Colon (tissue), 2 donors: ENCODE data around the gene RCE1.

Experiments
- FAIRE-seq: peaks from 2 replicates; lab custom pipeline; 2012; peaks lifted over from hg19 to GRCh38; lab: Jason Lieb, UNC
- donor health status: control.
- donor health status: control.

RCE1 gene

DNA sequence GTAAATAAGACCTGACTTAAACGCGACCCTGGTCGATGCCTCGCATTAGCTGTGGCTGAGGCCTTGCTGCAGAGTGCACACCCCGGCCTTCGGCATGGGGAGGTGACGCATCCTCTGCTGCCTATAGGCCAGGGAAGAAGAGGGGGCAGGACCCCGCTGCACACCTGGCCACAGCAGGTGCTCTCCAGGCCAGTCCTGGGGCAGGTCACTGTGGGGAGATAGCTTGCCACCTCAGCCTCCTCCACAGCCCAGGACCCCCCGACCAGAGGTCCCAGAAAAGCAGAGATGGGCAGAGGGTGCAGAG, 26.3 kb downstream of the RCE1 start:
- FAIRE-seq, result no peak

DNA sequence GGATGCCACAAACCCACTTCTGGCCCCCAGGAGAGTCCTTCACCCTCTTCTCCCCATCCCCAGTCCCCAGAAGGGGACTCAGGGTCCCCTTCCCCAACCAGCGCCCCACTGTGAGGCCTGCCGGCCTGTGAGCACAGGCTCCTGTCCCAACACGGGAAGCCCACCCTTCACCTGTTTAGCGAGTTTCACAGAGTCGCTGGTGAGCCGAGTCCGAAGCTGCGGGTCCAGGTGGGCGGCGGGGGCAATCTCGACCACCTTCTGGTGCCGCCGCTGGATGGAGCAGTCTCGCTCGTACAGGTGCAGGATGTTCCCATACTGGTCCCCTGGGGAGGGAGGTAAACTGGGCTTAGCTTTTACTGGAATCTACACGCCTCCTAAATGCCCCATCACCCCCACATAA, 26.9 kb downstream of the RCE1 start:
- no peak for FAIRE-seq

DNA sequence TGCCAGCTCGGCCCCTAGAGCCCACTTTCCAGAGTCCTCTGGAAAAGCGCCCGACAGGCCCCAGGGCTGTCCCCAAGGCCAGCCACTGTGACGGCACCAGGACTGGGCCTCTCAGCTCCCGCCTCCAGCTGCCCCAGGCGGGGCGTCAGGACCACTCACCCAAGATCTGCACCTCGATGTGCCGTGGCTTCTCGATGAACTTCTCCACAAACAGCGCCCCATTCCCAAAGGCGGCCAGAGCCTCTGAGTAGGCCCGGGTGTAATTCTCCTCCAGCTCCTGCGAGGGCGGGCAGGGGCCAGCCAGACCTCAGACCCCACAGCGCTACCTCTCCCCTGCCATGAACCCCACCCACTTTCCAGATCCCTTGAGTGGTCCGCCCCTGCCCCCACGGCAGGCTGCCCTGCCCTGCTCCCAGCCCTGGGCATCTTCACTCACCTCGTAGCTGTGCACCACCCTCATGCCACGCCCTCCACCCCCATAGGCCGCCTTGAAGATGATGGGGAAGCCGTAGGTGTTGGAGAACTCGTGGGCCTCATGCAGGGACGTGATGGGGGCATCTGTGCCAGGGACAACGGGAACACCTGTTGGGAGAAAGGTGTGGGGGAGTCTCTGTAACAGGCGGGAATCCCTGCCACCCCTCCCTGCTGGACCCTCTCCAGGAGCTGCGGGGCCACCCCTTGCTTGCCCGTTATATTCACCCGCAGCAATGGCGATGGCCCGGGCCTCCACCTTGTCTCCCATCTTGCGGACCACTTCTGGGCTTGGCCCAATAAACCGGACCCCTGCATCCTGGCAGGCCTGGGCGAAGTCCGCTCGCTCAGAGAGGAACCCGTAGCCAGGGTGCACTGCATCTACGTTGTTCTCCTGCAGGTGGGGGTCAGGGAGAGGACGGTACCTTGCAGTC, 27.6 kb downstream of the RCE1 start:
- no peak for FAIRE-seq

DNA sequence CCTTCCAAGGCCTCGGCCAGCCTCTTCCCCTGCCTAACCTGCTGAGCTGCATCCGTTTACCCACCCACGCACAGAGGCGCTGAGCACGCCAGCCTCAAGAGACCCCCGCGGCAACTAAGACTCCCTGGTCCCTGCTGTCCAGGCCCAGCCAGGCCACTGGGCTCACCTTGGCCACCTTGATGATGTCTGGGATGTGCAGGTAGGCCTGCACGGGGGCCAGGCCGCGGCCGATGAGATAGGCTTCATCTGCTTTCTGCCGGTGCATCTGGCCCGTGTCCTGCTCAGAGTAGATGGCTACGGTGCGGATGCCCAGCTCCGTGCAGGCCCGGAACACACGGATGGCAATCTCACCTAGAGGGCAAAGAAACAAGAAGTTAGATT, 28.3 kb downstream of the RCE1 start:
- FAIRE-seq, result no peak

DNA sequence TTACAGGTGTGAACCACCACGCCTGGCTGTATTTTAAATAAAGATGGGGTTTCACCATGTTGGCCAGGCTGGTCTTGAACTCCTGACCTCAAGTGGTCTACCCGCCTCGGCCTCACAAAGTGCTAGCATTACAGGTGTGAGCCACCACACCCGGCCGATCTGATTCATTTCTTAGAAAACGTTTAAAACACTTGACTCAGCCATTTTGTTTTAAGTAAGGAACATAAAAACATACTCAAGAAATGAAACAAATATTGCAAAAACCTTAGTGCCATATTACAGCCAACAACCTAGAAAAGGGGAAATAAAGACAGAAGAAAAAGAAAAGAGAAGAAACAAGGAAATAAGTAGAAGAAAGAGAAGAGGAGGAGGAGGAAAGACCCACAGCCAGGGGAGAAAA, 31.0 kb downstream of the RCE1 start:
- no peak for FAIRE-seq

DNA sequence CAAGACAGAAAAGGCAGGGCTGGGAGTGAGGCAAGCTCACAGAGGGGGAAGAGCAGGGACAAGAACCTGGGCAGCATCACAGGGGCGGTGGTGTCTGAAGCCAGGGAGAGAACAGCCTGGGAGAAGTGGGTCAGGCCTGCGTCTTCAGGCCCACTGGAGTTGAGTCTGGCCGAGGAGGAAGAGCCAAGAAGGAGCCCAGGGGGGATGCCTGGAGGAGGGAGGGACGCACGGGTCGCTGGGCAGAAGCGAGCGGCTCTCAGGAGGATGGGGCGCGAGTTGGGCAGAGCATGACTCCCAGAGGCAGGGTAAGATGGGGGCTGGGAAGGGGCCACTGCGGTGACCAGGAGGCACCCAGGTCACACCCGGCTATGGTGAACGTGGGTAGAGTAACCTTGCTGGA, 32.1 kb downstream of the RCE1 start:
- FAIRE-seq, result no peak

DNA sequence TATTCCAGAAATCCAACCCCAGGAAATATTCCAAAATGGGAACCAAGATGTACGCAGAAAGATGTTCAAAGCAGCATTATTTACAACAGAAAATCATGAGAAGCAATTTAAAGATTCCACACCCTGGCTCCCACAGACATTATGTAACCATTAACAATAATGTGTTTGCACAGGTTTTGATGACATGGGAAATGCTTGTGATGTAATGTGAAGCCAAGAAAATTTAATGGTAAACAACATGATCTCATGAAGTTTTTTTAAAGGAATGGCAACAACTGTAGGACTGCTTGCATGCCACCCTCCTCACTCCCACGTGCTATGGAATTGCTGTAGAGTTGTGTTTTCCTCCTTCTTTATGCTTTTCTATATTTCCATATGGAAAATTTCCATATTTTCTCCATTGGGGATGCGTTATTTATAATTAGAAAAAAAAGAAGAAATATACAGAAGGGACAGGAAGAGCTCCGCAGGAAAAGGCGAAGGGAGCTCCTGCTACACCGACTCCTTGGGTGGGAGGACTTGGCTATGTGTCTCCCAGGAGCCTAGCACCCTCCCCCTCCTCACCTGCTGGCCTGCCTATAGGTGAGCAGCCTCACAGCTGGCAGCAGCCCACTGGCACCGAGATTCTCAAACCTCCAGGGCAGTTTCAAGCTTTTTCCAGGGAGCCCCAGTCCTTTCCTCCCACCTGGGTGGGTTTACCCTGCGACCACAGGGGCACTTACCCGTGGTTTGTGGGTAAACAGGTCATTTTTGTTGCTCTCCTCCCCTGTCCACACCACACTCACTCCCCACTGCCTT, 34.5 kb downstream of the RCE1 start:
- FAIRE-seq, result no peak

DNA sequence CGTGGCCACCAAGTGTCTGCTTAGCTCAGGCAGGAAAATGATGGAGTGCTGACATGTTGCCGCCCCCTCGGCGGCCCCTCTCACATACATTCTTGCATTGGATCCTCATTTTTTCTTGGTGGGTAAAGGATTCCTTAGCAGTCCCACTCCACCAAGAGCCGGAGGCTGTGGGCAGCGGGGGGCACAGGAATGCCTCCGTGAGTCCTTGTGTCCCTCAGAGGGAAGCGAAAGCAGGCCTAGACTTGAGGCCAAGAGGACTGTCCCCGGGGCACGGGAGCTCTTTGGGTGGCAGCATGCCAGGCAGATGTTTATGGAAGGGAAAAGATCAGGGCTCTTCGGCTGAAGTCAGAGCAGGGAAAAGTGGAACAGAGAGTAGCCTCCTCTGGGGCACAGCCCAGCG, 35.2 kb downstream of the RCE1 start:
- no peak for FAIRE-seq

DNA sequence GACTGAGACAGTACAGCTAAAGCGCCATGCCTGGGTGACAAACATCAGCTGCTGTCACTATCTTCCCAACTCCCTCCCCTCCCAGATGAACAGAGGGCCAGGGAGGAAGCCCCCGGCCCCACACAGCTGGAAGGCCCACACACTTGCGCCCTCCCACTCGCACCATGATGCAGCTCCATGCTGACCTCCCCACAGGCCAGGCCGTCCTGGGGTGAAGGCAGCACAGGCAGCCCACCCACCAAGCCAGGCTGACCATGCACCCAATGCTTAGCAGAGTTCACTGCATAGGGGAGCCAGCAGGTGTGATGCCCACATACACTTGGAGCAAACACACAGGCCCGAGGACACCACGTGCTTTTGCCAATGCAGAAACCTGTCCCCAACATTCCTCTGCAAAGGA, 35.8 kb downstream of the RCE1 start:
- FAIRE-seq, result no peak

DNA sequence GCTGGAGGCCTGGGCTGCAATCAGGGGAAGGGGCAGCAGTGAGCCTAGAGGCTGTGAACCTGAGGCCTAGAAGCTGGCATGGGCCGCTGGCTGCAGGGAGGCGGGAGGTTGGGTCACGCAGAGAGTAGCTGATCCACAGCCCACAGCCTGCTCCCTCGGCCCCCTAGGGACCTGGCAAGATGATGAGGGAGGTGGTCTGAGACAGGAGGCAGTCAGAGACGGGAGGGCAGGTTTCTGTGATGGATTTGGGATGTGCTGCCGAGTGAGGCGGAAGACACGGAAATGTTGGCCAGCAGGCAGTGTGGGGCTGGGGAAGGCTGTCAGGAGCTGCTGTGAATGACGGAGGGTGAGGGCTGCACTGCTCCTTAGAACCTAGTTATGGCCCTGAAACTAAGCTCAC, 36.3 kb downstream of the RCE1 start:
- FAIRE-seq, result no peak

DNA sequence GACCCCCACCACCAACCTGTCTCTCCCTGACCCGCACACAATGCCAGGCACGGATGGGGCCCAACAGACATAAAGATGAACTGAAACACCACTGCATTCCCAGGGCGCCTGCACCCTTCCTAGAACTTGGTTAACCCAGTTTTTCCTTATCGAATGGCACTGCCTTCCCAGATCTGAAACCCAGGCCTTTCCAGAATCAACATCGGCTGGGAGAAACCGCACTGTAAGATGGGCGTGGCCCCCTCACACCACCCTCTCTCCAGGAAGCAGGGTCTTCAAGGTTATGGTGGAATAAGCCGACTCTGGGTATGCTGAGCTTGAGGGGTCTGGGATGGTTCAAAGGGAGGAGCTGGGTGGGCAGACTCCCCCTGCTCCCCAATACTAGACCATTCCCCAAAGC, 36.8 kb downstream of the RCE1 start:
- FAIRE-seq, result no peak

DNA sequence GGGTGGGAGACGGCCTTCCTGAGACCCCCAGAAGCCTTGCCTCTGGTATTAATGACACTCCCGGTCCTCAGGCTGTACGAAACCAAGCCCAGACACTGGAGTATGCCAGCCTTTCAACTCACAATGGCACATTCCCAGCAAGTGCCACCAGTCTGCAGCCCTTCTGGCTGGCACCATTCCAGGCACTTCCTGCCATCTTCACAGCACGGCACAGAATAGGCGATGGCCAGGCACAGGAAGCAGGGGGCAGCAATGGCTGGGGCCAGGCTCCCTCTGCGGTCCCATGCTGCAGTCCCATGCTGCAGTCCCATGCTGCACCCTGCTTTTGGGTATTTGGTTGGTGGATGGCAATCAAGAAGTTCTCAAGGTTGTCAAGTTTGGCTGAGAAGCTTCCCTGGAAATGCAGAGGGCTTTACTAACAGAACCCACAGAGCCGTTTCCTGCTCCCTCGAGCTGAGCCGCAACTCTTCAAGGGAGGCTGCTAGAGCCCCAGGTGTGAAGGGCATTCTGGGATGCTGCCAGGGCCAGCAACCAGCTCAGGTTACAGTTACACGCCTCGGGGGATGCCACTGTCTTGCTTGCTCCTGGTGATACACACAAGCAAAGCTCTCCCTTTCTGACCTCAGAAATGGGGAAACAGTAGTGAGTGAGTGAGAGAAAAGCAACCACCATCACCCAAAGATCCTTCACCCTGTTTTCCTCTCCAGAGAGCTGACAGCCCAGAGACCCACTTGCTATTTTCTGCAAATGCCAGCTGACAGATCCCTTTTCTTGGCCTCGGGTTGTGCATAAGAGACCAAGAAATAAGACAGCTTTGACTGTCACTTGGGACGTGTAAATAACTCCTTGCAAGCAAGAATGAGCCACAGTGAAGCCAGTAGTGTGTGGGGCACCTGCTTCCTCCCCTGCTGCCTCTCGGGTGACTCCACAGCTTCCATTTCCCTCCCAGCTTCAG, 37.5 kb downstream of the RCE1 start:
- FAIRE-seq, result no peak

DNA sequence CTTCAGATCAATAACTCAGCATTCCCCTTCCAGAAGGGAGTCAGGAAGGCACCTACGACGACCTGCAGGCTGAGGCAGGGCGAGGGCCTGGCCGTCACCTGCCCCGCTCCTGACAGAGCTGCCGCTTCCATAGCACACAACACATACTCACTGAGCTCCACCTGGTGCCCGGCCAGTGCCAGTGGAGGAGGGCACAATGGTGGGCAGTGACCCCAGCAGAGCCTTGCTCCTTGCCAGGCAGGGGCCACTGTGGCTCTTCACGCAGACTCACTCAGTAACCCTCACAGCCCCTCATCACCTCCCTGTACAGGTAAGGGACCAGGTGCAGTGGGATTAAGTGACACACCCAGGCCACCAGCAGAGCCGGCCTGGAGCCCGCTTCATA, 38.2 kb downstream of the RCE1 start:
- no peak for FAIRE-seq

DNA sequence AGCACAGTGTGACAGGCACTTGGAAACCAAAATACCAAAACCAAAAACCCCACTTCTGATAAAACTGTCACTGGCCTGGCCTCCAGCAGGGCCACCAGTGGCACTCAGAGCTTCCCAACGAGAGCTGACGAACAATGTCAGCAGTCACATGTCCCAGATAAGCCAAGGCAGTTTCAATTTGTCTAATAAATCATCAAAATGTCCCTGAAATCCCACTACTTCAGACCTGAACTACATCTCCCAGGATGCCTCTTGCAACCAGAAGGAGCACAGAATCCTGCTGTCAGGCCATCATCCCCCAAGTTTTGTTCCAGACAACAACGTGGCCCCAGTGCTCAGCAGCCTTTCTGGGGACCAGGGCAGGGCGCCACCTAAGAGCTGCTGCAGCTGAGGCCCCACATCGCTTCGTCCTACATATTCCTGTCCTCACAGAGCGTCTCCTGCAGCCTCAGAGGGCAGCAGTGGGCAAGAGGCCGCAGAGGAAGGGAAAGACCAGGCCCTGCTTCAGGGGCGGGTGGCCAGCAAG, 38.7 kb downstream of the RCE1 start:
- no peak for FAIRE-seq

DNA sequence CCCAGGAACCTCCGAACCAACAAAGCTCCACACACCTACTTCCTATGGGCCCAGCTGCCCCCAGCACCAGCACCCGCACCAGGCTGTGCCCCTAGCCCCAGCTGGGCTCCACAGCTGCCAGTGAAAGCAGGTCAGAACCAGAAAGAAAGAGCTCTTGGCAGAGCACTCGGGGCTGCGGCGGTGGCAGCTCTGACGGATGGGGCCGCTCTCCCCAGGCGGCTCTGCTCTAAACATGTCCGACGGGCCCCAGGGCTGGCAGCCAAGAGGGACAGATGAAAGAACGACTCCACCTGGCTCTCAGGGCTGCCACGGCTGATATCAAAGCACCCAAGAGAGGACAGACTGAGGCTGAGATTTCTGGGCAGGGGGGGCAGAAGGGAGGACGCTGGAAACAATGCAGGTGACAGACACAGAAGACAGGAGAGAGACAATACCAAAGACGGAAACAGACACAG, 39.3 kb downstream of the RCE1 start:
- FAIRE-seq, result no peak

DNA sequence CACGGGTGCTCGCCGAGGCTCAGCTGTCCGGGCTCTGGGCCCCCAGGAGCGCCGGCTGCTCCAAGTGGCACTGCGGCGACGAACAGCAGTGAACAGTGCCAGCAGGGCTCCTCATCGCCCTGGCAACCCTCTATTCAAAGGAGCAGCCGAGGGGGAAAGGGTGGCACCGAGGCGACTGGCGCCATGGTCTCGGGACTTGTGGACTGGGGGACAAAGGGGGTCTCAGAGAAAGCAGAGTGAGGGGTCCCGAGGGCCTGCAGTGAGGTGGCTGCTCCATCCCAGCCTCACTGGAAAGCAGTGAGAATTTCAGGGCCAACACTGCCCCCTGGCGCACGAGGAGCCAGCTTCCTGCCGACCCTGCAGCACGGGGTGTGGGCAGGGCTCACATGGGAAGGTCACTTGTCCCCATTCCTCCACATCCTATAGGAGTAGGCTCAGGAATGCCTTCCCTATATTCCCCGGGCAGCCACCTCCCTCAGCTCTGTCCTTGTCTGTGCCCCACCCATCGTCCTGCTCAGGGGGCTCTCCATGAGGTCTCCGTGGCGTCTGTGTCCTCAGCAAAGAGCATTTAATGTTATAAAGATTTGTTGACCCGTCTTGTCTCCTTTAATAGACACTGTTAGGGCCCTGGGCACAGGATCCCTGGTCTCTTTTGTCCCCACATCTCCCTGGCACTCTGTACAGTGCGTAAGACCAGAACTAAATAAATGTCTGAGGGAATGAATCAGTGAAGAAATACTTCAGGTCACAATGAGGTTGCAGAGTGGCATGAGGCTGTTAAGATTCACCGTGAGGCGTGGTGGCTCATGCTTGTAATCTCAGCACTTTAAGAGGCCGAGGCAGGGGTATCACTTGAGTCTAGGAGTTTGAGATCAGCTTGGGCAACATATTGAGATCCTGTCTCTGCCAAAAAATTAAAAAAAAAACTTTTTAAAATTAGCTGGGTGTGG, 40.0 kb downstream of the RCE1 start:
- FAIRE-seq, result no peak

DNA sequence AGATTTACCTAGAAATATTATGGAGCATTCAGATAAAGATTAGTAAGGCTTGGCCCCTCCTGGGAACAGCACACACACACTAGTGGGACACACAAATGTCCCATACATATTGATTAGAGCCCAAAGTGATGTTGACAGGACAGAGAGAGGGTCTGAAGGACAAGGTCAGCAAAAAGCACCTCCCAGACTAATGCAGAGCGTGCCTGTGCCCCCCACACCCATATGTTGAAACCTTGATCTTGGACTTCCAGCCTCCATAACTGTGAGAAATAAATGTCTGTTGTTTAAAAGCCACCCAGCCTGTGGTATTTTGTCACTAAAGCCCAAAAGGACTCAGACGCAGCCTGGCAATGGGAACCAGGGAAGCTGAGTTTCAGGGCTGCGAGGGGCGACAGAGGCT, 41.2 kb downstream of the RCE1 start:
- no peak for FAIRE-seq

DNA sequence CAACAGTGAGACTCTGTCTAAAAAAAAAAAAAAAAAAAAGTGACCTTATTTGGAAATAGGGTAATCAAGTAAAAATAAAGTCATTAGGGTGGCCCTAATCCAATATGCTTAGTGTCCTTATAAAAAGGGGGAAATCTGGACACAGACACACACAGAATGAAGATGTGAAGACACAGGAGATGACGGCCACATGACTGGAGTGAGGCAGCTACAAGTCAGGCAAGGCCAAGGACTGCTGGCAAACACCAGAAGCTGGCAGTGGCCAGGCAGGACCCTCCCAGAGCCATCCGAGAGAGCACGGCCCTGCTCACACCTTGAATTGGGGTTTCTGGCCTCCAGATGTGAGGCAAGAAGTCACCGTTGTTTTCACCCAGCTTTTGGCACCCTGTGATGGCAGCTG, 42.2 kb downstream of the RCE1 start:
- FAIRE-seq, result no peak

DNA sequence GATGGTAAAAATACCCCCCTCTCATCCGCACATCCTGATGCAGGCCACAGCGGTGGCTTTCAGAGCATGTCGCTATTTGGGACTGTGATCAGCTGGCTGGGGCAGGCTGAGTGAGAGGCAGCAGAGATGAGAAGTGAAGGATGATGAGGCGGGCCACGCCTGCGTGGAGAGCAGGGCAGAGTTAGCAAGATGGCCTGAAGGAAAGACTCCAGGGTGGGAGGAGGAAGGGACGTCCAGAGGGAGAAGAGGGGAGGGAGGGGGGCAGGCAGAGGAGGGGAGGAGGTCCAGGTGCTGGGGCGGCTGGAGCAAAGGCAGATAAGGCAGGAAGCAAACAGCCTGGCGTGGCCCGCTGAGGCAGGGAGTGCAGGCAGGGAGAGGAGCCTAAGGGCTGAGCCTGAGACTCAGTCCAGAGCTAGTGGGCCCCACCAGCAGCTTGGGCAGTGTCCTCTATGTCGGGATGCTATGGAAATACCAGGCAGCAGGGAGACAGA, 42.8 kb downstream of the RCE1 start:
- no peak for FAIRE-seq

DNA sequence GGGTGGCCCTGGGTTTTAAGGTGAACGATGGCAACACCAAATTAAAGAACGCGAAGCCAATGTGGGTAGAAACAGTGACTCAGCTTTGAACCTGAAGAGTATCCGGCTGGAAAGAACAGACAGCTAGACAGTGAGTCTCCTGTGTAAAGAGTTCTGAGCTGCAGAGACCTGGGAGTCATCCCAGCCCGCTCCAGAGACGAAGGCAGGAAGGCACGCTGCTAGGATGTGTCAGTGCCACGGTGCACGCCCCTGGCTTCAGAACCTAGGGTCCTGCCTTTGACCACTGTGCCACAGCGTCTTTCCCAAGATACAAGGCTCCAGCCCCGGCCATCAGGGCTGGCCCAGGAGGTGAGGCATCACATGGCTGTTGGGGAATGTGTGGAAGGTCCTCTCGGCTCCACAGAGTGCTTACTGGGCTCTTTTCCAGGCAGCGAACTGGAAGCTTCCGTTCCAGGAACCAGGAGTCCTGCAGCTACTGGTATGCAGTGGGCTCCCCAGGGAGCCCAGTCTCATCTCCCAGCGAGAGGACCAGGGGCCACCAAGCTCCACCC, 43.5 kb downstream of the RCE1 start:
- no peak for FAIRE-seq

DNA sequence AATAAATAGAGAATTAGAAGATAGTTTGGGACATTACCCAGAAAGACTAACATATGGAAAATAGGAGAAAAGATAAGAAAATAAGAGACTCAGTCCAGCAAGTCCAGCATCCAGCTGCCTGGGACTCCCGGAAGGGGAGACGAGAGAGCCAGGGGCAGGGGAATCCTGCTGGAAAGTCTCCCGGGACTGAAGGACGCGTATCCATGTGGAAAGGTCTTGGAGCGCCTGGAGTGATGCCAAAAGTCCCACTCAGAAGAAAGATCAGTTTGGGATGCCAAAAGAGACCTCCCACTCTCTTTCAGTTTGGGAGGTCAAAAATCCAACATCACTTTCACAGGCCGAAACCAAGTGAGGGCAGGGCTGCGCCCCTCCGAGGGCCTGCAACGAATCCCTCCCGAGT, 44.3 kb downstream of the RCE1 start:
- FAIRE-seq, result no peak
